ENCODE measurements around the gene NIPAL3. TPM values are rescaled to one million over a fixed set of nuclear protein-coding genes. Genes with fewer than 3 reads are reported as not detected.

Gene NIPAL3
- total and polyA plus RNA-seq, 2 donors (not counting 3 experiments of a cell fraction or from before 2014, with no cell fraction given), result 15.5 to 16.0 TPM

DNA sequence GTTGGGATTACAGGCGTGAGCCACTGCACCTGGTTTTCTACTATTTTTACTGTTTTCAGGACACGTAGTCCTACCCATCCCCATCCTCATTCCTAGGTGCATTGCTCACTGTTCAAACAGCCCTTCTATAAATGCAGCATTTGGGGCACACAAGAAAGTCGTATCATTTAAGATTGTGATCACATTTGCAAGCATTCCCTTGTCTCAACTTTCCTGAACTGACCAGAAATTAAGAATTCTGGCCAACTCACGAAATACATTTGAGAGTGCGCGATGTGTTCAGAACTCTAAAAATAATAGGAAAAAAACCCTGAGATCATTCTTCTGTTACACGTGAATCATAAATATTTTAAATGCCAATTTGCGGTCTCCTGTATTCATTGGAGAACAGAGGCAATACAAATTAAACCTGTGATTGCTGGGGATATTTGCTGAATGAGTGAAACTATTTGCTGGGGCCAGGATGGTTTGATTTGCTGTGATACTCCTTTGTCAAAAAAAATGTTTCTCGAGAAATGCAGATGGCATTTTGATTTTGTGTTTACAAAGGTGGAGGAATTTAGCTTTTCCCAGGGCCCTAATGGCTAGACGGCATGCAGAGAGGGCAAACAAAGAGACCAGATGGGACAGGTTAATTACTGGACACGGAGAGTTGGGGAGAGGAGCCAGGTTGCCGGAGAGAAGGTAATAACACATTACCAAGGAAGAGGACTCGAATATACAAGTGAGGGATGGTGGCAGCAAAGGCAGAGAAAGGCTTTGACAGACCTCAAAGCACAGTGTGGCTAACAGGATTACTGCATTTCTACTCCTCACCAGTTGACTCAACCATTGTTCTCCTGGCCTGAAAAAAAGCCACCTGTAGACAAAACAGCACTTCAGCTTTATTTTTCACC is 40.5 kb upstream of the NIPAL3 start:
- no peaks in the 10 kb centered on the region for H3K79me2 ChIP-seq (ENCODE audit: control insufficient read depth, insufficient read depth, low read length)
- H3K9ac ChIP-seq (replicated peaks; ENCODE audit: extremely low read depth, insufficient read depth, low read length), result no peak overlapping the region
- no peak for TF ChIP-seq POLR2AphosphoS5 (IDR thresholded peaks at IDR 0.05; ENCODE audit: insufficient read depth, low read depth, low read length)
- no peak for TF ChIP-seq JUN (IDR thresholded peaks at IDR 0.05; ENCODE audit: borderline replicate concordance, insufficient read depth, insufficient read length, low read depth)
- TF ChIP-seq GATA2 (IDR thresholded peaks at IDR 0.05; ENCODE audit: insufficient read depth, insufficient read length, low read depth, low read length), result no peak
- no peak for TF ChIP-seq FOS (IDR thresholded peaks at IDR 0.05; ENCODE audit: borderline replicate concordance, insufficient read depth, low read length)
- no peaks in the 10 kb centered on the region for H3K9me3 ChIP-seq (replicated peaks; ENCODE audit: control insufficient read depth, insufficient read depth, low read length)
- no peaks in the 10 kb centered on the region for H3K4me1 ChIP-seq (ENCODE audit: control insufficient read depth, extremely low read depth, insufficient read depth, low read length)
- H3K27ac ChIP-seq (ENCODE audit: insufficient read depth, low read depth, low read length), result no peak overlapping the region
- no peak overlapping the region for H3K4me2 ChIP-seq (ENCODE audit: insufficient read depth, low read length)
- BruUV-seq (replicated peaks), result no TSS peak
- H2AFZ ChIP-seq (ENCODE audit: low read depth, low read length), result no peak overlapping the region
- no peak for DNase-seq (ENCODE audit: low read depth, low spot score)
- no peaks in the 10 kb centered on the region for H4K20me1 ChIP-seq (replicated peaks; ENCODE audit: control insufficient read depth, extremely low read depth, insufficient read depth, low read length)
- ChIA-PET POLR2A (no interaction called here), CTCF (no interaction called here)
- intact Hi-C loops (cut with micrococcal nuclease), result no loop called here
- no peaks in the 10 kb centered on the region for H3K9me1 ChIP-seq (replicated peaks; ENCODE audit: control insufficient read depth, extremely low read depth, insufficient read depth, low read length)
- no peak overlapping the region for H3K4me3 ChIP-seq (replicated peaks in 1 of 3; ENCODE audit: insufficient read depth in 1 of 3, low read depth in 1 of 3, low read length in 3 of 3)
- dilution Hi-C loops (cut with MboI; ENCODE audit: extremely low pct_ligation_motif_present, low sequenced_read_pairs), result no loop called here
- no peak for FAIRE-seq
- H3K36me3 ChIP-seq (ENCODE audit: control insufficient read depth in 2 of 2, extremely low read depth in 1 of 2, insufficient read depth in 2 of 2, low read length in 2 of 2), result no peaks in the 10 kb centered on the region
- no peaks in the 10 kb centered on the region for H3K27me3 ChIP-seq (ENCODE audit: control insufficient read depth in 2 of 2, insufficient read depth in 2 of 2, low read length in 2 of 2)

DNA sequence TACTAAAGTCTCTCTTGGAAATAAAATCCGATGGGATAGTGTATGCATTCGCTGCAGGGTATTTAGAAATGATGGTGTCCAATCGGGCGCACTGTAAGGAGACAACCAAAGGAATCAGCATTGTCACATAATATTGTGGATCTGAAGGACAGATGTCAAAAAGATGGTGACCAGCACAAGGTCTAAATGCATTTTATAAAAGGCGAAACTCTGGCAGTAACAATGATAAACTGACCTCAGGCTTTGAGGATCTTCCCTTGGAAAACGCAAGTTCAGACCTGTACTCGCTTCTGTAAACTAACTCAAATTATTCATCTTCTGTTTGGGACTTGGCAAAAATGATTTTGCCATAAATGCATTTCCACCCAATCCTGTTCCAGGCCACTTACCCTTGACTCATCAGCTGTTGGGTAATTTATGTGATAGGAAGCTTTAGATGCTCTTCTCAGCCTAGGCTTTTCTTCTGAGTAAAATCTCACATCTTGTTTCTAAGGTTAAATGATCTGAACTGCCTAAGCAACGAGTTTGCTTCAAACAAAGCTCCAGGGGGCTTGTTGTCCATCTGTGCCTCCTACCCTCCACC is 35.8 kb upstream of the NIPAL3 start:
- Histone ChIP-seq H3K27me3 (ENCODE audit: control insufficient read depth in 2 of 2, insufficient read depth in 2 of 2, low read length in 2 of 2) (no peaks in the 10 kb centered on the region), H3K9ac (replicated peaks; ENCODE audit: extremely low read depth, insufficient read depth, low read length) (no peak overlapping the region), H2AFZ (ENCODE audit: low read depth, low read length) (no peak overlapping the region), H3K4me2 (ENCODE audit: insufficient read depth, low read length) (no peak overlapping the region), H3K9me3 (replicated peaks; ENCODE audit: control insufficient read depth, insufficient read depth, low read length) (no peaks in the 10 kb centered on the region), H3K79me2 (ENCODE audit: control insufficient read depth, insufficient read depth, low read length) (no peaks in the 10 kb centered on the region), H3K4me3 (replicated peaks in 1 of 3; ENCODE audit: insufficient read depth in 1 of 3, low read depth in 1 of 3, low read length in 3 of 3) (no peak overlapping the region), H3K9me1 (replicated peaks; ENCODE audit: control insufficient read depth, extremely low read depth, insufficient read depth, low read length) (no peaks in the 10 kb centered on the region), H3K36me3 (ENCODE audit: control insufficient read depth in 2 of 2, extremely low read depth in 1 of 2, insufficient read depth in 2 of 2, low read length in 2 of 2) (no peaks in the 10 kb centered on the region), H3K4me1 (ENCODE audit: control insufficient read depth, extremely low read depth, insufficient read depth, low read length) (peaks cover 9% of the 10 kb centered on the region), H4K20me1 (replicated peaks; ENCODE audit: control insufficient read depth, extremely low read depth, insufficient read depth, low read length) (no peaks in the 10 kb centered on the region), H3K27ac (ENCODE audit: insufficient read depth, low read depth, low read length) (no peak overlapping the region)
- intact Hi-C loops (cut with micrococcal nuclease) (no loop called here), dilution Hi-C loops (cut with MboI; ENCODE audit: extremely low pct_ligation_motif_present, low sequenced_read_pairs) (no loop called here)
- FAIRE-seq, result no peak
- TF ChIP-seq FOS (IDR thresholded peaks at IDR 0.05; ENCODE audit: borderline replicate concordance, insufficient read depth, low read length), result no peak
- TF ChIP-seq POLR2AphosphoS5 (IDR thresholded peaks at IDR 0.05; ENCODE audit: insufficient read depth, low read depth, low read length), result no peak
- no peak for TF ChIP-seq MYC (IDR thresholded peaks at IDR 0.05; ENCODE audit: low read depth, low read length)
- no peak for TF ChIP-seq JUN (IDR thresholded peaks at IDR 0.05; ENCODE audit: borderline replicate concordance, insufficient read depth, insufficient read length, low read depth)
- no peak for TF ChIP-seq EZH2 (IDR thresholded peaks at IDR 0.05; ENCODE audit: borderline replicate concordance, low read depth, low read length, severe bottlenecking)
- no peak for TF ChIP-seq GATA2 (IDR thresholded peaks at IDR 0.05; ENCODE audit: insufficient read depth, insufficient read length, low read depth, low read length)
- TF ChIP-seq, protein P1, sequence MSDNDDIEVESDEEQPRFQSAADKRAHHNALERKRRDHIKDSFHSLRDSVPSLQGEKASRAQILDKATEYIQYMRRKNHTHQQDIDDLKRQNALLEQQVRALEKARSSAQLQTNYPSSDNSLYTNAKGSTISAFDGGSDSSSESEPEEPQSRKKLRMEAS (IDR thresholded peaks at IDR 0.05; ENCODE audit: insufficient read depth, insufficient read length), result no peak
- TF ChIP-seq, protein P2, sequence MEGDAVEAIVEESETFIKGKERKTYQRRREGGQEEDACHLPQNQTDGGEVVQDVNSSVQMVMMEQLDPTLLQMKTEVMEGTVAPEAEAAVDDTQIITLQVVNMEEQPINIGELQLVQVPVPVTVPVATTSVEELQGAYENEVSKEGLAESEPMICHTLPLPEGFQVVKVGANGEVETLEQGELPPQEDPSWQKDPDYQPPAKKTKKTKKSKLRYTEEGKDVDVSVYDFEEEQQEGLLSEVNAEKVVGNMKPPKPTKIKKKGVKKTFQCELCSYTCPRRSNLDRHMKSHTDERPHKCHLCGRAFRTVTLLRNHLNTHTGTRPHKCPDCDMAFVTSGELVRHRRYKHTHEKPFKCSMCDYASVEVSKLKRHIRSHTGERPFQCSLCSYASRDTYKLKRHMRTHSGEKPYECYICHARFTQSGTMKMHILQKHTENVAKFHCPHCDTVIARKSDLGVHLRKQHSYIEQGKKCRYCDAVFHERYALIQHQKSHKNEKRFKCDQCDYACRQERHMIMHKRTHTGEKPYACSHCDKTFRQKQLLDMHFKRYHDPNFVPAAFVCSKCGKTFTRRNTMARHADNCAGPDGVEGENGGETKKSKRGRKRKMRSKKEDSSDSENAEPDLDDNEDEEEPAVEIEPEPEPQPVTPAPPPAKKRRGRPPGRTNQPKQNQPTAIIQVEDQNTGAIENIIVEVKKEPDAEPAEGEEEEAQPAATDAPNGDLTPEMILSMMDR (IDR thresholded peaks at IDR 0.05; ENCODE audit: extremely low read depth in 1 of 2, insufficient read depth in 1 of 2, low read depth in 1 of 2, low read length in 2 of 2), result no peak
- no peak for TF ChIP-seq POLR2A (IDR thresholded peaks at IDR 0.05; ENCODE audit: low read depth, low read length)
- ChIA-PET CTCF (interaction anchor here (3.6 kb wide), 1 partner anchor 12 kb away, joined by 26 read pairs; no protein-coding TSS in a partner anchor), POLR2A (no interaction called here)
- no peak for DNase-seq (ENCODE audit: low read depth, low spot score)
- BruUV-seq (replicated peaks), result no TSS peak
